H9 (cell line): Measurements from ENCODE around the gene TBC1D22A. TPM values are rescaled to one million over a fixed set of nuclear protein-coding genes. Genes with fewer than 3 reads are reported as not detected.
A peak's percentile ranks its signal among the peaks of the same experiment; 100 is the strongest.

Experiments
- DNase-seq: peaks from one replicate; pipeline ENCODE4 v3.0.0-alpha.2; 2017
- H2AFZ ChIP-seq: one replicate; pipeline ENCODE4 v1.6.1; 2013; ENCODE audit warnings: mild to moderate bottlenecking, low read length, control low read depth, moderate library complexity
- H2AK5ac ChIP-seq: 2 replicates; pipeline ENCODE4 v1.6.1; 2013; ENCODE audit warnings: low read length, control low read depth, mixed read lengths; ENCODE audit not compliant: insufficient read length
- H2BK120ac ChIP-seq: one replicate; pipeline ENCODE4 v1.6.1; 2013; ENCODE audit warnings: low read depth, mild to moderate bottlenecking, low read length, control low read depth, inconsistent platforms; ENCODE audit not compliant: poor library complexity, severe bottlenecking
- H2BK12ac ChIP-seq: 2 replicates; pipeline ENCODE4 v1.6.1; 2013; ENCODE audit warnings: low read length, control low read depth, mixed read lengths, low read depth; ENCODE audit not compliant: insufficient read length
- H2BK15ac ChIP-seq: 2 replicates; pipeline ENCODE4 v1.6.1; 2013; ENCODE audit warnings: low read depth, low read length, control low read depth
- H2BK20ac ChIP-seq: one replicate; pipeline ENCODE4 v1.6.1; 2013; ENCODE audit warnings: low read depth, mild to moderate bottlenecking, low read length, control low read depth, inconsistent platforms; ENCODE audit not compliant: poor library complexity, severe bottlenecking
- H2BK5ac ChIP-seq: 2 replicates; pipeline ENCODE4 v1.6.1; 2013; ENCODE audit warnings: low read length, control low read depth, mixed read lengths; ENCODE audit not compliant: insufficient read length
- H3K14ac ChIP-seq: 2 replicates; pipeline ENCODE4 v1.6.1; 2013; ENCODE audit warnings: low read length, control low read depth; ENCODE audit not compliant: insufficient read depth
- H3K18ac ChIP-seq: 2 replicates; pipeline ENCODE4 v1.6.1; 2013; ENCODE audit warnings: low read depth, mild to moderate bottlenecking, mixed read lengths, low read length, control low read depth; ENCODE audit not compliant: insufficient read length
- H3K23ac ChIP-seq: 2 replicates; pipeline ENCODE4 v1.6.1; 2013; ENCODE audit warnings: low read length, control low read depth, mixed read lengths, low read depth; ENCODE audit not compliant: insufficient read length
- H3K23me2 ChIP-seq: 2 replicates; pipeline ENCODE4 v1.6.1; 2013; ENCODE audit warnings: low read depth, mild to moderate bottlenecking, mixed read lengths, low read length, control low read depth; ENCODE audit not compliant: insufficient read length, poor library complexity, severe bottlenecking
- H3K27ac ChIP-seq: 2 replicates; pipeline ENCODE4 v1.5.1; 2013; ENCODE audit warnings: low read length, control low read depth, mixed read lengths, low read depth; ENCODE audit not compliant: insufficient read length
- H3K27me3 ChIP-seq: 2 replicates; pipeline ENCODE4 v1.6.1; 2013; ENCODE audit warnings: low read length, control low read depth, inconsistent platforms; ENCODE audit not compliant: insufficient read depth
- H3K4ac ChIP-seq: 2 replicates; pipeline ENCODE4 v1.6.1; 2013; ENCODE audit warnings: low read depth, mild to moderate bottlenecking, control low read depth, inconsistent platforms, low read length, moderate library complexity
- H3K4me1 ChIP-seq: 2 replicates; pipeline ENCODE4 v1.6.1; 2013; ENCODE audit warnings: low read length, control low read depth, inconsistent platforms; ENCODE audit not compliant: insufficient read depth
- H3K4me2 ChIP-seq: 2 replicates; pipeline ENCODE4 v1.6.1; 2013; ENCODE audit warnings: low read length, control low read depth, mixed read lengths; ENCODE audit not compliant: insufficient read length, insufficient read depth
- H3K56ac ChIP-seq: 2 replicates; pipeline ENCODE4 v1.6.1; 2013; ENCODE audit warnings: low read depth, mild to moderate bottlenecking, mixed read lengths, low read length, control low read depth; ENCODE audit not compliant: insufficient read length
- H3K79me1 ChIP-seq: 2 replicates; pipeline ENCODE4 v1.6.1; 2013; ENCODE audit warnings: low read depth, mild to moderate bottlenecking, moderate library complexity, low read length, control low read depth, inconsistent platforms; ENCODE audit not compliant: insufficient read depth, poor library complexity, severe bottlenecking
- H3K79me2 ChIP-seq: 2 replicates; pipeline ENCODE4 v1.6.1; 2013; ENCODE audit warnings: low read length, control low read depth, inconsistent platforms; ENCODE audit not compliant: insufficient read depth
- H3K9ac ChIP-seq: 2 replicates; pipeline ENCODE4 v1.6.1; 2013; ENCODE audit warnings: low read length, control low read depth, mixed read lengths; ENCODE audit not compliant: insufficient read length; ENCODE audit errors: extremely low read depth
- H3K9me3 ChIP-seq: one replicate; pipeline ENCODE4 v1.6.1; 2013; ENCODE audit warnings: low read depth, low read length, inconsistent platforms; ENCODE audit not compliant: control insufficient read depth
- H3T11ph ChIP-seq: one replicate; pipeline ENCODE4 v1.6.1; 2013; ENCODE audit warnings: mild to moderate bottlenecking, low read length, control low read depth, inconsistent platforms
- H4K20me1 ChIP-seq: one replicate; pipeline ENCODE4 v1.6.1; 2013; ENCODE audit not compliant: control insufficient read depth, insufficient read length, insufficient read depth
- H4K5ac ChIP-seq: 2 replicates; pipeline ENCODE4 v1.6.1; 2013; ENCODE audit warnings: low read depth, mild to moderate bottlenecking, mixed read lengths, low read length, control low read depth; ENCODE audit not compliant: insufficient read length
- H4K8ac ChIP-seq: replicated peaks from 2 replicates; pipeline ENCODE4 v1.6.1; 2013; ENCODE audit warnings: low read length, control low read depth, mixed read lengths, low read depth; ENCODE audit not compliant: insufficient read length
- H4K91ac ChIP-seq: 2 replicates; pipeline ENCODE4 v1.6.1; 2013; ENCODE audit warnings: low read depth, mild to moderate bottlenecking, moderate library complexity, mixed read lengths, low read length, control low read depth; ENCODE audit not compliant: insufficient read length
- H3K27ac Mint-ChIP-seq, 3 experiments: 2 replicates in 2 of 3; 3 replicates in 1 of 3; pipeline ENCODE4 v1.8.0; 2020 to 2021; ENCODE audit warnings: mixed read lengths in 3 of 3, mild to moderate bottlenecking in 1 of 3, moderate library complexity in 1 of 3
- H3K27me3 Mint-ChIP-seq: 2 replicates; pipeline ENCODE4 v1.8.0; 2021; ENCODE audit warnings: low read depth, mild to moderate bottlenecking, moderate library complexity, mixed read lengths
- H3K36me3 Mint-ChIP-seq, 3 experiments: 2 replicates in 2 of 3; 3 replicates in 1 of 3; pipeline ENCODE4 v1.8.0; 2020 to 2021; ENCODE audit warnings: low read depth in 3 of 3, mixed read lengths in 3 of 3; ENCODE audit not compliant: insufficient read depth in 1 of 3
- H3K4me1 Mint-ChIP-seq, 2 experiments: 2 replicates each; pipeline ENCODE4 v1.8.0; 2020; ENCODE audit warnings: mixed read lengths in 2 of 2
- H3K4me3 Mint-ChIP-seq, 2 experiments: 2 replicates in 1 of 2; 3 replicates in 1 of 2; pipeline ENCODE4 v1.8.0; 2020 to 2021; ENCODE audit warnings: mild to moderate bottlenecking in 2 of 2, mixed read lengths in 2 of 2, moderate library complexity in 1 of 2
- H3K9me3 Mint-ChIP-seq, 2 experiments: 2 replicates in 1 of 2; 3 replicates in 1 of 2; pipeline ENCODE4 v1.8.0; 2020; ENCODE audit warnings: mild to moderate bottlenecking in 2 of 2, mixed read lengths in 2 of 2, moderate library complexity in 1 of 2
- CTCF ChIP-seq: fragments of 200-600 bp; sonication (generic); conservative IDR thresholded peaks from 3 replicates; pipeline ENCODE4 v1.8.0; 2021; ENCODE audit warnings: antibody characterized with exemption, mild to moderate bottlenecking
- WGBS: extraction: QIAGEN DNeasy Blood & Tissue Kit; methylation state at CpG from one replicate; pipeline ENCODE4 v1.1.7; 2013; ENCODE audit warnings: missing lambda C conversion rate, low lambda C conversion rate, mixed read lengths; ENCODE audit not compliant: insufficient read length; ENCODE audit errors: extremely low coverage; 5-methylcytosine and 5-hydroxymethylcytosine counted together
- total RNA-seq: library from RNA; stranded (reverse); gene quantifications from 2 replicates; pipeline ENCODE4 v1.2.1, GENCODE V29; 2021

Gene TBC1D22A
- total RNA-seq, 1 experiment from 2014 or later = 20.8 TPM

- Histone ChIP-seq H2AK5ac (no peak overlapping the region), H3K79me2 (no peaks in the 10 kb centered on the region), H3K27ac (no peak overlapping the region), H4K8ac (no peak overlapping the region), H2BK120ac (no peak overlapping the region), H3K79me1 (no peaks in the 10 kb centered on the region), H3K9me3 (no peaks in the 10 kb centered on the region), H3K4ac (no peak overlapping the region), H4K5ac (no peak overlapping the region), H2AFZ (no peak overlapping the region), H3K23me2 (no peaks in the 10 kb centered on the region), H3K14ac (peak overlapping the region; percentile 79; the same call in 1 of the 2 replicates), H3K4me2 (no peak overlapping the region), H2BK12ac (no peak overlapping the region), H3K18ac (no peak overlapping the region), H3K9ac (no peak overlapping the region), H3K56ac (no peak overlapping the region), H3K23ac (no peak overlapping the region), H3K4me1 (no peaks in the 10 kb centered on the region), H4K20me1 (no peaks in the 10 kb centered on the region), H2BK20ac (no peak overlapping the region), H4K91ac (no peak overlapping the region), H2BK5ac (no peak overlapping the region), H3T11ph (no peak overlapping the region), H3K27me3 (no peaks in the 10 kb centered on the region), H2BK15ac (no peak overlapping the region)
- no CpG with 5 or more reads among the region's 21 CpGs for WGBS
- Mint-ChIP-seq H3K9me3 (no peaks in the 10 kb centered on the region; a peak in 1 of 5 replicates), H3K36me3 (no peaks in the 10 kb centered on the region), H3K27me3 (peaks cover 1% of the 10 kb centered on the region; the same call in 1 of the 2 replicates), H3K4me3 (no peak overlapping the region), H3K27ac (no peak overlapping the region), H3K4me1 (peaks cover 0 to 2% of the 10 kb centered on the region in 2 experiments; a peak in 1 of 4 replicates)
- TF ChIP-seq CTCF = no peak
- DNase-seq = no peak
These were observed 382.5 kb downstream of the TBC1D22A start for GRCh38 chr22:47144791-47145425.
